GM21528 (cell line): ENCODE measurements around the gene PIP5K1B.

ENCODE experiments used
- ATAC-seq: cut with Tn5 transposase; IDR thresholded peaks from one replicate; pipeline ENCODE4 v1.9.1; 2021; ENCODE audit warnings: mild to moderate bottlenecking, moderate library complexity; ENCODE audit not compliant: unreplicated experiment, low FRiP score

The PIP5K1B gene

GRCh38 chr9:68941780-68942459 is 236.9 kb downstream of the PIP5K1B start:
- ATAC-seq = no peak

GRCh38 chr9:68942790-68943189 is 237.8 kb downstream of the PIP5K1B start:
- no peak for ATAC-seq

- ATAC-seq = no peak
Measured at GRCh38 chr9:68947015-68947414, 242.0 kb downstream of the PIP5K1B start.

GRCh38 chr9:68947842-68948569 is 243.0 kb downstream of the PIP5K1B start:
- ATAC-seq = no peak

DNA sequence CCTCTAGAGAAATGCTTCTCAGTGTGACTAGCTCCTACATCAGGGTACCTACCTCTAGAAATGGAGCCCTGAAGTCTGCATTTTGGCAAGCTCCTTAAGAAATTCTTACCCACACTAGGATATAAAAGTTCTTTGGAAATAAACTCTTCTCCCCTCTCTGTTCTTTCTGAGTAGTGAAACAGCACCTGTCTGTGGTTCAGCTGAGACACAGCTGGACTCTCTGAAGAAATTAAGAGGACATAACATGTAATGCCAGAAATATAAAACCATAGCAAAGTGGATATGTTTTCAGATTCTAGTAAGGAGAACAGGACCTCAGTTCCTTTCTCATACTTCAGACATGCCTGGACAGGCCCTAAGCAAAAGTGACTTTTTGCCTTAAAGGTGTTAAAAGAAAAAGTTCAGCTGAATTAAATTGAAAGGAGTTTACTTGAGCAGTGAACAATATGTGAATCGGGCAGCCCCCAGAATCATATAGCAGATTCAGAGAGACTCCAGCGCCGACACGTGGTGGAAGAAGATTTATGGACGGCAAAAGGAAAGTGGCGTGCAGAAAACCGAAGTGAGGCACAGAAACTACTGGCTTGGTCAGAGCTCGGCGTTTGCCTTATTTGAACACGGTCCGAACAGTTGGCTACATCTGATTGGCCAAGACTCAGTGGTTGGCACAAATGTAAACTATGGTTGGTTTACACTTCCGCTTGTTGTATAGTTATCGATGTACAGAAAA is 244.4 kb downstream of the PIP5K1B start:
- ATAC-seq = no peak

DNA sequence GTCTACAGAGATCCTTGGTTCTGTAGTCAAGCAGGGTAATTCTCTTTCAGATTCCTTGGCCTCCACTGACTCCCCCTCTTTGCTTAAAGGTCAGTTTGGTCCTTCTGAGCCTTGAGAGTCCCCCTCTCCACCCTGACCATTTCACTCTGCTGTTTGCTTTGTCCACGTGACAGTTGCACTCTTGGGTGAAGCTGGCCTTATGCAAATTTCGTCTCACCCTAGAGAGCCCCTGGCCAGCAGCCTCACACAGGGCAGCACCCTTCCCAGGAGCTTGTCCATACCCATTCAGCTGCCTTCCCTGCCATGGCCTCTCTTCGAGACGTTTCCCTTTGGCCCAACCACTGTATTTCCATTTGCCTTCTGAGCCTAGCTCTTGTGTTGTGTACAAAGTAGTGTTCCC is 245.1 kb downstream of the PIP5K1B start:
- no peak for ATAC-seq

DNA sequence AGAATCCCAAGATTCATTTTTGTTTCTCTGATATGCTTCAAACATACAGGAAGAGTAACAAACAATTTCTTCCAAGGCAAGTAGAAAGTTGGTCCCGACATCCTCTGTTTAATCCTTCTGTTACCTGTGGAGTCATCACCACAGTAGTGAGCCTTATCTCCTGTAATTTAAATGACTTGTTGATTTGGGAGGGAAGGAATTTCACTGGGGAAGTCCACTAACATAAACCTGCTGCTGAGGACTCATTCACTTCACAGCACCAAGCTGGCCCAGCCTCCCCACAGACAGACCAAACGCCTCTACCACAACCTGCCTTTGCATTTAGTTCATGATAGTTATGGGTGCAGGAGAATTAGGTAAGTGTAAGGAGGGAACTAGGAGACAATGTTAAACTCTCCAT is 245.6 kb downstream of the PIP5K1B start:
- ATAC-seq = no peak

DNA sequence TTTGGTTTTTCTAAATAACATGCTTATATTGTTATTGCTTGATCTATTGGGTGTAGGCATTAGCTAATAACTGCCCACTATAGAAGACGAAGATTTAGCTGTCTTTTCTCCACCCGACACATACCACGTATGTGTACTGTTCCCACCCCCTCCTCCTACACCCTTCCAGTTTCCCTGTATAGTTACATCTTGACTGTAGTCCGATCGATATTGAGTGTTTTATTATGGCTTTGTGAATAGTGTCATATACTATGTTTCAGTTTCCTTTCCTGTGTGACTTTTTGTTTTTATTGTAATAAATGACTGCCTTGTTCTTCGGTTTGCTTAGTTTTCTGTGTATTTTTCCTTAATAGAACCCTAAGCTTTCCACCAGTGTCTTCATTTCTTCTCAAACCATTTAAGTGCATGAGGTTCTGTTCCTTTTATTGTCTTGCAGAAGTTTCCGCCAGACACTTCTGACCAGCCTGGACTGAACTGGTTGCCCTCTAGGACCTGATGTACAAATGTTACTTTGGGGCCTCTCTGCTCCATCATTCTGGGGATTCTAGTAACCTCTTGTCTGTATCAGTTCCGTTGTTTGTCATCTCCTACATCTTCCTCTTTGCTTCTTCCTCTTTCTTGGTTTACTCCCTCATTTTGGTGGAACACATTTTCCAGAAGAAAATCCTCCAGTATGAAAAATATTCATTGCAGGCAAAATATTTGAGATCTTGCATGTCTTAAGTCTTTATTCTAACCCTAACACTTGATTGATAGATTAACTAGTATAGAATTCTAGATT is 247.0 kb downstream of the PIP5K1B start:
- peak; percentile 70 for ATAC-seq

DNA sequence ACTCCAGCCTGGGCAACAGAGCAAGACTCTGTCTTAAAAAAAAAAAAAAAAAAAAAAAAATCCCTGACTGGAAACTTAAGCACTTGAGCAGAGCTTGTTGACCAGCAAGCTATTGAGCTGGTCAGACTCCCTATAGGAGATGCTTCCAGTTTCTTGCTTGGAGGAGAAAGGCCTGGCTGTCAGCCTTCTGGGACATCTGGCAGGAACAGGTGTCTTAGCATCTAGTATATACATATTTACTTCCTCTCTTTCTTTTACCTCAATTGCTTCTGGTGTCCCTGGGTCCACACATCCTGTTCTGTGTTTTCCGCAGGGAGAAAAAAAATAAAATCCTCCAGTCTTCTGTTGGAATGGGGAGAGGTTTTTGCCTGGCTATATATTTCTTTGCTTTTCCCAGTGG is 248.7 kb downstream of the PIP5K1B start:
- no peak for ATAC-seq

- ATAC-seq = no peak
Measured at GRCh38 chr9:68955330-68955729, 250.3 kb downstream of the PIP5K1B start.

DNA sequence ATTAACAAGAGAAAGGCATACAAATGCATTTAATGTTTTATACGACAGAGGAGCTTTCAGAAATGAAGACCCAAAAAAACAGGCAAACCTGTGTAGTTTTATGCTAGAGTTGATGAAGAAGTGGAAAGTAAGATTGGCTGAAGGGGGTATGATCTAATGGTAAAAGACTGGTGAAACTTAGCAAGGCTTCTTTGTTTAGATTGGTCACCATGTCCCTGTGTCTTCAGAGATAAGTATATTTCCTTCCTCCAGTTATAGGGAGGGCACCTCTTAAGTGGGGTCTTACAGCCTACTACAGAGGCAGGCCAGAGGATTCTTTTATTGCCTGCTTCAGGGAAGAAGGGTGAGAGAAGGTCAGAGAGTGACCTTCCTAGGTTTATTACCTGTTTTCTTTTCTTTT is 252.4 kb downstream of the PIP5K1B start:
- no peak for ATAC-seq

- peak; percentile 51 for ATAC-seq
Measured at GRCh38 chr9:68961587-68961986, 256.5 kb downstream of the PIP5K1B start.

DNA sequence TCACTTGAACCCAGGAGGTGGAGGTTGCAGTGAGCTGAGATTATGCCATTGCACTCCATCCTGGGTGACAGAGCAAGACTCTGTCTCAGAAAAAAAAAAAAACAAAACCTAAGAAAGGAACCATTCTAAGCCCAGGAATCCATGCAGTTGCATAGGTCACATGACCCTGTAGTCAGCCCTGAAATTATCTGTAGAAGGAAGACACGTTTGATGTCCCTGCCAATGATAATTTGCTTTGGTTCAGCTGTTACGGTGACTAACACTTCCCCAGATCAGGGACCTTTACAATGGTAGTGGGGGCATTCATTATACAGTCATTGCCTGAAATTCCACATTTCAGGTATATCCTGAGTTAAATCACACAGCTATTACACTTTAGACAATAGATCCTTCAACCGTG is 258.4 kb downstream of the PIP5K1B start:
- ATAC-seq = no peak

DNA sequence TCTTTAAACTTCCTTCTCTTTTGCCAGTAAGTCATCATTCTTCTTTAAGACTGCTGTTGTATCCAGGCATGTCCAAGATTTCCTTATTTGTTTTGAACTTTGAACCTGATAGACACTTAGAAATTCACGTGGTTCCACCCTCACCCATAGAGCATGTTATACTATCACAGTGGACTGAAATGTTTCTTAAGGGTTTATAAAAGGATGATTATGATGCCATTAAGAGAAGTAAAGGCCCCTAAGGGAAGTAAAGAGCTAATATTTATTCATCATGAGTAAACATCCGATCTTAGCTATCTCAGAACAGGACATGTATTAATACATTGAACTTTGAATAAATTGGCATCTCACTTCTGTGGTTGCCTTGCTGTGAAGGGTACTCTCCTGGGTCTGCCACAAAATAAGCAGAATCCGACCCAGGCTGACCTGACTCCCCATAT is 259.1 kb downstream of the PIP5K1B start:
- ATAC-seq = no peak

DNA sequence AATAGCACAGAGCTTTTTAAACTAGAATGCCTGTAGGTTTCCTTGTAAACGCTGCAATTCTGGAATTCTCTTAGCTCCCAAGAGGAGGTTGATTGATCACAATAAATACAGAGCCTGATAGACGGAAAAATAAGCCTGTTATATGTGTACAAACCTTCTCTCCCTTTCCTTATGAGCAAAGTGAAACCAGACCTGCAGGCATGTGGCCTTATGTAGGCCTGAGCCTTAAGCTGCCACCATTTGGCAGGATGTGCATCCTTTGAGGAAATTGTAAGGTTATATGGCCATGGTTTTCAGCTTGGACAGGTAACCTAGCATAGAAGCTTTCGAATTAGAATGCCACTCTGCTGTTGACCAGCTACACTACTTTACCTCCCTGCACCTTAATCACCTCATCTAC is 259.7 kb downstream of the PIP5K1B start:
- ATAC-seq = no peak

DNA sequence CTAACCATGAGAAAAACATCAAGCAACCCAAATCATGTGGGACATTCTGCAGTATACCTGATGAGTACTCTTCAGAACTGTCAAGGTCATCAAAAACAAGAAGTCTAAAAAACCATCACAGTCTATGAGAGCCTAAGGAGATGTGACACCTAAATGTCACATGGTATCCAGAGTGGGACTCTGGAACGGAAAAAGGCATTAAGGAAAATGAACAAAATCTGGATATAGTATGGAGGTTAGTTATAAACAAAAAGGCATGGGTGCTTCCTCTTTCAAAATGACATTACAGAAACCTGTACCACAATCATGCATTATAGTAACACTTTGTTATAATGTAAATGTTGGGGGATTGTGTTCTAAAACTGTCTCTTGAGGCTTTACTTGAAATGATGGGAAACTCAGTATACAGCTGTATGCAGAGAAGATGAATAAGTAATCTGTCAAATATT is 261.5 kb downstream of the PIP5K1B start:
- peak; percentile 64 for ATAC-seq

GRCh38 chr9:68967800-68968199 is 262.8 kb downstream of the PIP5K1B start:
- ATAC-seq = no peak

GRCh38 chr9:68969538-68969937 is 264.5 kb downstream of the PIP5K1B start:
- ATAC-seq = no peak

DNA sequence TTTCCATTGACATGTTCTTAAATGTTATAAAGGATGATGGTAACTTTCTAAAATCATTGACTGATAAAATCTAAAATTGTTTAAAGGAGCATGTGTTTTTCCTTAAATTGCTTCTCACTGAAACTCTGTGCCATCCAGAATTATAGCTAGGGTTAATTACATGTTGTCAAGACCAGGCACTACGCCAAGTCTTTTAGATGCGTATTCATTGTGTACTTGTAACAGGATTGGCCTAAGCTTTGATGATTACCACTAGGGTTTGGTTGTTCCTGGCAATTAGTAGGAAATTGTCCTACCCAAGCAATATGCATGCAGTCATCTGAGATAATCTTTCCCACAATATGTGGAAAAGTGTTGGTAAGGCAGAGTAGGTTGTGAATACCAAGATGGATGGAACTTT is 265.1 kb downstream of the PIP5K1B start:
- no peak for ATAC-seq

- no peak for ATAC-seq
Measured at GRCh38 chr9:68973619-68974018, 268.6 kb downstream of the PIP5K1B start.

DNA sequence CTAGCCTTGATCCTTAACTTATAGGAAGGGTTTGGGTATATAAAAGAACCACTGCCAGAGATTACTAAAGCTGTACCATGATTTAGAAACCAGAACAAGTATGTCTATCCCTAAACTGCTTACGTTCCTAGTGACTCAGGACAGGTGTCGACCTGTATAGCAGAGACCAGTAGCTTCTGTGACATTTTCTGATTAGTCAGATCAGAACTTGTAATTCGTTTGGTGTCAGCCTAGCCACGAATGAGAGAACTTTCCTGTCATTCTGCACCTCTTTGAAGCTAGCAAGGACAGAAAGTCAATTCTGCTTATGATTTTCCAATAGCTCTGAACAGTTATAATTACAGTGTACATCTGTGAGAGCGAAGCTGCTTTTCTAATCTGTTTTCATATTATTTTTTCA is 269.4 kb downstream of the PIP5K1B start:
- peak; percentile 89 for ATAC-seq
